ENCODE data around the gene PCDHA11.
"Not testable (repeated sequence)": the region's sequence is repeated elsewhere in the genome, so short reads cannot be mapped to it uniquely, and the experiment has no call there.

PCDHA11 gene

GRCh38 chr5:140849831-140850634 is 18.7 kb upstream of the PCDHA11 start:
- not testable (repeated sequence) for H3K4me3 ChIP-seq (ENCODE audit: insufficient read depth in 1 of 2, low read depth in 1 of 2, low read length in 2 of 2); H3K18ac ChIP-seq (ENCODE audit: low read depth in 1 of 2, low read length in 2 of 2); H2BK15ac ChIP-seq (ENCODE audit: low read depth, poor library complexity, severe bottlenecking); H3K79me1 ChIP-seq (replicated peaks; ENCODE audit: low read length, poor library complexity, severe bottlenecking); H2BK12ac ChIP-seq (ENCODE audit: low read length in 2 of 2); H3K4ac ChIP-seq (ENCODE audit: low read depth in 1 of 2, low read length in 2 of 2); DNase-seq; H2BK5ac ChIP-seq (ENCODE audit: low read depth, low read length, poor library complexity, severe bottlenecking); H3K9ac ChIP-seq (ENCODE audit: low read length); H3K14ac ChIP-seq (ENCODE audit: low read length in 2 of 2); H2AFZ ChIP-seq (ENCODE audit: low read depth, low read length); H2BK120ac ChIP-seq (ENCODE audit: low read depth, low read length); H4K91ac ChIP-seq (ENCODE audit: low read length); H4K8ac ChIP-seq (ENCODE audit: low read length); H3K36me3 ChIP-seq (ENCODE audit: control insufficient read depth in 1 of 2, insufficient read depth in 2 of 2, low read depth in 1 of 2, low read length in 2 of 2); H2AK5ac ChIP-seq (ENCODE audit: low read length, severe bottlenecking); H3K23ac ChIP-seq (ENCODE audit: low read length in 2 of 2); H3K4me2 ChIP-seq (ENCODE audit: low read length, poor library complexity, severe bottlenecking); H3K27me3 ChIP-seq (ENCODE audit: control insufficient read depth in 1 of 2, insufficient read depth in 1 of 2, low read length in 2 of 2); H3K27ac ChIP-seq (ENCODE audit: low read length, poor library complexity, severe bottlenecking); H3K4me1 ChIP-seq (ENCODE audit: control insufficient read depth, insufficient read depth, low read depth, low read length)
- 97% methylated on average over 73 of the region's 101 CpGs for WGBS
- H3K9me3 ChIP-seq (ENCODE audit: control insufficient read depth, low read length) = peaks cover 41% of the 10 kb centered on the region

GRCh38 chr5:140855772-140856674 is 12.7 kb upstream of the PCDHA11 start, which contains the start of gene PCDHA10:
TSS of gene PCDHA10 (plus strand) at chr5:140855897. CDS start at chr5:140856049, 152 bp downstream.
- Histone ChIP-seq H4K8ac (ENCODE audit: low read length) (peak within 1 kb of the TSS; percentile 41), H4K91ac (ENCODE audit: low read length) (no peak within 1 kb of the TSS), H3K36me3 (ENCODE audit: control insufficient read depth in 1 of 2, insufficient read depth in 2 of 2, low read depth in 1 of 2, low read length in 2 of 2) (peaks cover 0 to 9% of the 10 kb centered on the region in 2 experiments), H3K4me3 (ENCODE audit: insufficient read depth in 1 of 2, low read depth in 1 of 2, low read length in 2 of 2) (peak within 1 kb of the TSS in 1 of 2 experiments; percentile 37), H3K4ac (ENCODE audit: low read depth in 1 of 2, low read length in 2 of 2) (no peak within 1 kb of the TSS), H2BK5ac (ENCODE audit: low read depth, low read length, poor library complexity, severe bottlenecking) (no peak within 1 kb of the TSS), H3K14ac (ENCODE audit: low read length in 2 of 2) (no peak within 1 kb of the TSS), H3K18ac (ENCODE audit: low read depth in 1 of 2, low read length in 2 of 2) (no peak within 1 kb of the TSS), H3K9me3 (ENCODE audit: control insufficient read depth, low read length) (peaks cover 42% of the 10 kb centered on the region), H3K23ac (ENCODE audit: low read length in 2 of 2) (no peak within 1 kb of the TSS), H2BK12ac (ENCODE audit: low read length in 2 of 2) (no peak within 1 kb of the TSS), H3K27me3 (ENCODE audit: control insufficient read depth in 1 of 2, insufficient read depth in 1 of 2, low read length in 2 of 2) (no peaks in the 10 kb centered on the region), H3K27ac (ENCODE audit: low read length, poor library complexity, severe bottlenecking) (no peak within 1 kb of the TSS), H3K9ac (ENCODE audit: low read length) (no peak within 1 kb of the TSS), H2AFZ (ENCODE audit: low read depth, low read length) (no peak within 1 kb of the TSS), H2BK120ac (ENCODE audit: low read depth, low read length) (no peak within 1 kb of the TSS), H2AK5ac (ENCODE audit: low read length, severe bottlenecking) (no peak within 1 kb of the TSS), H3K4me1 (ENCODE audit: control insufficient read depth, insufficient read depth, low read depth, low read length) (no peaks in the 10 kb centered on the region), H3K79me1 (replicated peaks; ENCODE audit: low read length, poor library complexity, severe bottlenecking) (no peaks in the 10 kb centered on the region), H2BK15ac (ENCODE audit: low read depth, poor library complexity, severe bottlenecking) (no peak within 1 kb of the TSS), H3K4me2 (ENCODE audit: low read length, poor library complexity, severe bottlenecking) (no peak within 1 kb of the TSS)
- 14% methylated on average over 18 of the region's 44 CpGs for WGBS
- peak; percentile 78 for DNase-seq

- WGBS = 98% methylated on average over 83 of the region's 94 CpGs
These were observed 11.4 kb upstream of the PCDHA11 start for GRCh38 chr5:140857177-140857986.

More at GRCh38 chr5:140857177-140857986, 11.4 kb upstream of the PCDHA11 start:
- DNase-seq = no peak
- Histone ChIP-seq H3K27ac (ENCODE audit: low read length, poor library complexity, severe bottlenecking) (no peak overlapping the region), H4K8ac (ENCODE audit: low read length) (no peak overlapping the region), H3K4ac (ENCODE audit: low read depth in 1 of 2, low read length in 2 of 2) (no peak overlapping the region), H2BK5ac (ENCODE audit: low read depth, low read length, poor library complexity, severe bottlenecking) (no peak overlapping the region), H3K9ac (ENCODE audit: low read length) (no peak overlapping the region), H3K79me1 (replicated peaks; ENCODE audit: low read length, poor library complexity, severe bottlenecking) (no peaks in the 10 kb centered on the region), H2BK12ac (ENCODE audit: low read length in 2 of 2) (no peak overlapping the region), H2BK120ac (ENCODE audit: low read depth, low read length) (no peak overlapping the region), H3K18ac (ENCODE audit: low read depth in 1 of 2, low read length in 2 of 2) (no peak overlapping the region), H3K4me3 (ENCODE audit: insufficient read depth in 1 of 2, low read depth in 1 of 2, low read length in 2 of 2) (no peak overlapping the region), H3K9me3 (ENCODE audit: control insufficient read depth, low read length) (peaks cover 50% of the 10 kb centered on the region), H3K4me1 (ENCODE audit: control insufficient read depth, insufficient read depth, low read depth, low read length) (peaks cover under 1% of the 10 kb centered on the region), H3K27me3 (ENCODE audit: control insufficient read depth in 1 of 2, insufficient read depth in 1 of 2, low read length in 2 of 2) (no peaks in the 10 kb centered on the region), H3K4me2 (ENCODE audit: low read length, poor library complexity, severe bottlenecking) (no peak overlapping the region), H2AK5ac (ENCODE audit: low read length, severe bottlenecking) (no peak overlapping the region), H3K14ac (ENCODE audit: low read length in 2 of 2) (no peak overlapping the region), H4K91ac (ENCODE audit: low read length) (peak overlapping the region; percentile 3), H3K23ac (ENCODE audit: low read length in 2 of 2) (no peak overlapping the region), H2BK15ac (ENCODE audit: low read depth, poor library complexity, severe bottlenecking) (no peak overlapping the region), H3K36me3 (ENCODE audit: control insufficient read depth in 1 of 2, insufficient read depth in 2 of 2, low read depth in 1 of 2, low read length in 2 of 2) (peaks cover 0 to 10% of the 10 kb centered on the region in 2 experiments), H2AFZ (ENCODE audit: low read depth, low read length) (no peak overlapping the region)

All from mesenchymal stem cell (in vitro differentiated cells and primary cell).